Vagina (tissue), 2 donors: Measurements from ENCODE around the gene PAQR7.

ENCODE experiments used
- POLR2A ChIP-seq, 2 donors: fragments of 450-650 bp; IDR thresholded peaks; one replicate each; pipeline ENCODE4 v1.6.1; 2017; ENCODE audit warnings: antibody characterized with exemption in 2 of 2, mild to moderate bottlenecking in 2 of 2, moderate library complexity in 2 of 2
- TF ChIP-seq, protein P1 (sequence below), 3 experiments: fragments of 450-650 bp in 2 of 3; fragments of 200-600 bp in 1 of 3; sonication (generic) in 1 of 3; IDR thresholded peaks; one replicate each; pipeline ENCODE4 v1.5.1; 2017 to 2019; ENCODE audit warnings: antibody characterized with exemption in 3 of 3, mild to moderate bottlenecking in 2 of 3, moderate library complexity in 2 of 3

GRCh38 chr1:25821112-25821476 lies 54.4 kb downstream of the PAQR7 start:
- TF ChIP-seq, protein P1, sequence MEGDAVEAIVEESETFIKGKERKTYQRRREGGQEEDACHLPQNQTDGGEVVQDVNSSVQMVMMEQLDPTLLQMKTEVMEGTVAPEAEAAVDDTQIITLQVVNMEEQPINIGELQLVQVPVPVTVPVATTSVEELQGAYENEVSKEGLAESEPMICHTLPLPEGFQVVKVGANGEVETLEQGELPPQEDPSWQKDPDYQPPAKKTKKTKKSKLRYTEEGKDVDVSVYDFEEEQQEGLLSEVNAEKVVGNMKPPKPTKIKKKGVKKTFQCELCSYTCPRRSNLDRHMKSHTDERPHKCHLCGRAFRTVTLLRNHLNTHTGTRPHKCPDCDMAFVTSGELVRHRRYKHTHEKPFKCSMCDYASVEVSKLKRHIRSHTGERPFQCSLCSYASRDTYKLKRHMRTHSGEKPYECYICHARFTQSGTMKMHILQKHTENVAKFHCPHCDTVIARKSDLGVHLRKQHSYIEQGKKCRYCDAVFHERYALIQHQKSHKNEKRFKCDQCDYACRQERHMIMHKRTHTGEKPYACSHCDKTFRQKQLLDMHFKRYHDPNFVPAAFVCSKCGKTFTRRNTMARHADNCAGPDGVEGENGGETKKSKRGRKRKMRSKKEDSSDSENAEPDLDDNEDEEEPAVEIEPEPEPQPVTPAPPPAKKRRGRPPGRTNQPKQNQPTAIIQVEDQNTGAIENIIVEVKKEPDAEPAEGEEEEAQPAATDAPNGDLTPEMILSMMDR (IDR thresholded peaks at IDR 0.05) = no peak
- no peak for TF ChIP-seq POLR2A (IDR thresholded peaks at IDR 0.05)
